ENCODE results near the gene UBAC1. TPM values are rescaled to one million over a fixed set of nuclear protein-coding genes. Genes with fewer than 3 reads are reported as not detected.

The UBAC1 gene
- total and polyA plus RNA-seq, 10 of the 15 experiments (the other 5 are each of a cell fraction or from before 2014, with no cell fraction given), result 16.7 to 54.6 (median 38.5) TPM

GRCh38 chr9:135949501-135950134, 11.6 kb downstream of the UBAC1 start:
- Histone ChIP-seq H3K36me3 (ENCODE audit: control insufficient read depth in 2 of 2, insufficient read depth in 2 of 2, low read length in 1 of 2) (peaks cover 11 to 26% of the 10 kb centered on the region in 2 experiments; a peak in 3 of 4 replicates), H3K4me3 (no peak overlapping the region), H3K9ac (ENCODE audit: control insufficient read depth, insufficient read depth, low read length) (no peak overlapping the region), H4K20me1 (ENCODE audit: control insufficient read depth, insufficient read depth) (peaks cover 2% of the 10 kb centered on the region; the same call in 1 of the 2 replicates), H3K79me2 (ENCODE audit: control insufficient read depth, insufficient read depth, low read length) (no peaks in the 10 kb centered on the region), H3K9me3 (replicated peaks; ENCODE audit: control insufficient read depth, insufficient read depth, low read length) (no peaks in the 10 kb centered on the region), H2AFZ (ENCODE audit: control insufficient read depth, low read depth, low read length) (no peak overlapping the region), H3K4me1 (ENCODE audit: control insufficient read depth, insufficient read depth, low read length) (no peaks in the 10 kb centered on the region), H3K27ac (ENCODE audit: control insufficient read depth, insufficient read depth) (no peak overlapping the region), H3K4me2 (ENCODE audit: control insufficient read depth, insufficient read depth) (no peak overlapping the region), H3K27me3 (replicated peaks in 1 of 2; ENCODE audit: control insufficient read depth in 2 of 2, insufficient read depth in 2 of 2, low read length in 1 of 2) (no peaks in the 10 kb centered on the region)
- WGBS (ENCODE audit: insufficient coverage, insufficient replicate concordance, low lambda C conversion rate, missing lambda C conversion rate), result 97% methylated on average over 26 of the region's 26 CpGs
- BruUV-seq (replicated peaks), result no TSS peak
- no peak for TF ChIP-seq SREBF2 (IDR thresholded peaks at IDR 0.05; ENCODE audit: low read length)
- TF ChIP-seq CBX5 (IDR thresholded peaks at IDR 0.05; ENCODE audit: low read depth), result no peak
- TF ChIP-seq STAT1 (conservative IDR thresholded peaks at IDR 0.05), result no peak
- TF ChIP-seq SMAD5 (IDR thresholded peaks at IDR 0.05; ENCODE audit: low read depth), result no peak
- TF ChIP-seq EP300 (IDR thresholded peaks at IDR 0.05; ENCODE audit: borderline replicate concordance in 1 of 2, control insufficient read depth in 1 of 2, low read depth in 2 of 2, low read length in 2 of 2), result no peak
- no peak for TF ChIP-seq BHLHE40 (IDR thresholded peaks at IDR 0.05; ENCODE audit: borderline replicate concordance in 1 of 2, low read depth in 2 of 2, low read length in 1 of 2)
- FAIRE-seq, result no peak
- SMC1A ChIA-PET (ENCODE audit: uncharacterized antibody, unreplicated experiment), result no interaction called here
- in situ Hi-C loops (cut with MboI) (no loop called here), intact Hi-C loops (cut with micrococcal nuclease; ENCODE audit: unreplicated experiment) (no loop called here)
- DNase-seq (ENCODE audit: low read depth, low spot score), result no peak
- CTCF ChIA-PET, result no interaction called here
- RAD21 ChIA-PET (ENCODE audit: unreplicated experiment), result no interaction called here
- no peak for ATAC-seq
- POLR2A ChIA-PET, result no interaction called here

GRCh38 chr9:135948968-135949367, 12.2 kb downstream of the UBAC1 start:
- H3K9ac ChIP-seq (ENCODE audit: control insufficient read depth, insufficient read depth, low read length), result no peak overlapping the region
- DNase-seq (ENCODE audit: low read depth, low spot score), result no peak
- no peak for TF ChIP-seq MAX (IDR thresholded peaks at IDR 0.05; ENCODE audit: low read depth, low read length)
- no peak for TF ChIP-seq NFXL1 (IDR thresholded peaks at IDR 0.05; ENCODE audit: borderline replicate concordance)
- no peak for TF ChIP-seq GATAD2B (conservative IDR thresholded peaks at IDR 0.05; ENCODE audit: low read depth)
- intact Hi-C loops (cut with micrococcal nuclease; ENCODE audit: unreplicated experiment), result no loop called here
- H3K36me3 ChIP-seq (ENCODE audit: control insufficient read depth in 2 of 2, insufficient read depth in 2 of 2, low read length in 1 of 2), result peaks cover 10 to 29% of the 10 kb centered on the region in 2 experiments; a peak in 3 of 4 replicates
- RAD21 ChIA-PET (ENCODE audit: unreplicated experiment), result no interaction called here
- in situ Hi-C loops (cut with MboI), result no loop called here
- H3K9me3 ChIP-seq (replicated peaks; ENCODE audit: control insufficient read depth, insufficient read depth, low read length), result no peaks in the 10 kb centered on the region
- ATAC-seq, result no peak
- 89% methylated on average over 4 of the region's 4 CpGs for WGBS (ENCODE audit: insufficient coverage, insufficient replicate concordance, low lambda C conversion rate, missing lambda C conversion rate)
- no peaks in the 10 kb centered on the region for H3K4me1 ChIP-seq (ENCODE audit: control insufficient read depth, insufficient read depth, low read length)
- H3K27me3 ChIP-seq (replicated peaks in 1 of 2; ENCODE audit: control insufficient read depth in 2 of 2, insufficient read depth in 2 of 2, low read length in 1 of 2), result no peaks in the 10 kb centered on the region
- POLR2A ChIA-PET, result no interaction called here
- no TSS peak for BruUV-seq (replicated peaks)
- CTCF ChIA-PET, result no interaction called here
- SMC1A ChIA-PET (ENCODE audit: uncharacterized antibody, unreplicated experiment), result no interaction called here
- H3K4me3 ChIP-seq, result no peak overlapping the region
- H3K27ac ChIP-seq (ENCODE audit: control insufficient read depth, insufficient read depth), result no peak overlapping the region
- peaks cover 2% of the 10 kb centered on the region; the same call in 1 of the 2 replicates for H4K20me1 ChIP-seq (ENCODE audit: control insufficient read depth, insufficient read depth)
- FAIRE-seq, result no peak
- no peak overlapping the region for H2AFZ ChIP-seq (ENCODE audit: control insufficient read depth, low read depth, low read length)
- H3K4me2 ChIP-seq (ENCODE audit: control insufficient read depth, insufficient read depth), result no peak overlapping the region
- no peaks in the 10 kb centered on the region for H3K79me2 ChIP-seq (ENCODE audit: control insufficient read depth, insufficient read depth, low read length)
